HG02798 (cell line): ENCODE results near the gene PEX11G.

Experiments used
- ATAC-seq: cut with Tn5 transposase; IDR thresholded peaks from one replicate; pipeline ENCODE4 v1.9.1; 2021; ENCODE audit warnings: mild to moderate bottlenecking; ENCODE audit not compliant: unreplicated experiment, poor library complexity

Gene PEX11G

GRCh38 chr19:7522072-7522922 is 33.5 kb upstream of the PEX11G start, which contains the start of gene MCOLN1:
Gene MCOLN1 (plus strand): TSS chr19:7522624. CDS start chr19:7522751, 127 bp downstream.
- ATAC-seq = peak; percentile 93

DNA sequence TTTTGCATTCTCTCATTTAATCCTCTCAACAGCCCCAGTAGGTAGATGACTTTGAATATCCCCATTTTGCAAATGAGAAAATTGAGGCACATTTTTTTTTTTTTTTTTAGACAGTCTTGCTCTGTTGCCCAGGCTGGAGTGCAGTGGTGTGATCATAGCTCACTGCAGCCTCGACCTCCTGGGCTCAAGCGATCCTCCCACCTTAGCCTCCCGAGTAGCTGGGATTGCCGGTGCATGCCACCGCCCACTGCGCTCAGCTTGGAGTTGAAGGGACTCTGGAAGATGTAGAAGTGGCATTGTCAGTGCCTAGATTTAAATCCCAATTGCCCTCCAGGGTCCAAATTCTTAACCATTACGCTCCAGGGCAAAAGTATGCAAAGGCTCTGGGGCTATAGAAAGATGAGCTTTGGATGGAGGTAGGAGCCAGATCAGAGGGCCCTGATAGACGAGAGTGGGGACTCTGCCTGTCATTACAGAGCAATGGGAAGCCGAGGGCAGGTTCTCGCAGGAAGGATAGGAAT is 32.8 kb upstream of the PEX11G start:
- ATAC-seq = no peak

DNA sequence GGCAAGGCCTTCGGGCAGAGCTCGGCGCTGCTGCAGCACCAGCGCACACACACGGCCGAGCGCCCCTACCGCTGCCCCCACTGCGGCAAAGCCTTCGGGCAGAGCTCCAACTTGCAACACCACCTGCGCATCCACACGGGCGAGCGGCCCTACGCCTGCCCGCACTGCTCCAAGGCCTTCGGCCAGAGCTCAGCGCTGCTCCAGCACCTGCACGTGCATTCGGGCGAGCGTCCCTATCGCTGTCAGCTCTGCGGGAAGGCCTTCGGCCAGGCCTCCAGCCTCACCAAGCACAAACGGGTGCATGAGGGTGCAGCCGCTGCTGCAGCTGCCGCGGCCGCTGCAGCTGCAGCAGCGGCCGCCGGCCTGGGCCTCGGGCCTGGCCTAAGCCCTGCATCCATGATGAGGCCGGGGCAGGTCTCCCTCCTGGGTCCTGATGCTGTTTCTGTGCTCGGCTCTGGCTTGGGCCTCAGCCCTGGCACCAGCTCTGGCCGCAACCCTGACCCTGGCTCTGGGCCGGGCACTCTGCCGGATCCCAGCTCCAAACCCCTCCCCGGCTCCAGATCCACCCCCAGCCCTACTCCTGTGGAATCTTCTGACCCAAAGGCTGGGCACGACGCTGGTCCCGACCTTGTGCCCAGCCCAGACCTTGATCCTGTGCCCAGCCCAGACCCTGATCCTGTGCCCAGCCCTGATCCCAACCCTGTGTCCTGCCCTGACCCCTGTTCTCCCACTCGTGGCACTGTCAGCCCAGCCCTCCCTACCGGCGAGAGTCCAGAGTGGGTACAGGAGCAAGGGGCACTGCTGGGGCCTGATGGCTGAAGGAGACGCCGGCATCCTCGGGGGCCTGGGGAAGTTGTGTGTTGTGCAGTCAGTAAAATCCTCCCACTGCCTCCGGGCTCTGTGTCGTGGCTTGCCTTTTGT is 31.6 kb upstream of the PEX11G start:
- ATAC-seq = no peak

DNA sequence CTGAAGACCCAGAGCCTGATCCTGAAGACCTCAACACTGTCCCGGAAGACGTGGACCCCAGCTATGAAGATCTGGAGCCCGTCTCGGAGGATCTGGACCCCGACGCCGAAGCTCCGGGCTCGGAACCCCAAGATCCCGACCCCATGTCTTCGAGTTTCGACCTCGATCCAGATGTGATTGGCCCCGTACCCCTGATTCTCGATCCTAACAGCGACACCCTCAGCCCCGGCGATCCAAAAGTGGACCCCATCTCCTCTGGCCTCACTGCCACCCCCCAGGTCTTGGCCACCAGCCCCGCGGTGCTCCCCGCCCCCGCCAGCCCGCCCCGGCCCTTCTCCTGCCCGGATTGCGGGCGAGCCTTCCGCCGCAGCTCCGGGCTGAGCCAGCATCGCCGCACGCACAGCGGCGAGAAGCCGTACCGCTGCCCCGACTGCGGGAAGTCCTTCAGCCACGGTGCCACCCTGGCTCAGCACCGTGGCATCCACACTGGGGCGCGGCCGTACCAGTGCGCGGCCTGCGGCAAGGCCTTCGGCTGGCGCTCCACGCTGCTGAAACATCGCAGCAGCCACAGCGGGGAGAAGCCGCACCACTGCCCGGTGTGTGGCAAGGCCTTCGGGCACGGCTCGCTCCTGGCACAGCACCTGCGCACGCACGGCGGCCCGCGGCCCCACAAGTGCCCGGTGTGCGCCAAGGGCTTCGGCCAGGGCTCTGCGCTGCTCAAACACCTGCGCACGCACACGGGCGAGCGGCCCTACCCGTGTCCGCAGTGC is 30.7 kb upstream of the PEX11G start:
- ATAC-seq = no peak

- no peak for ATAC-seq
These were observed 28.0 kb upstream of the PEX11G start for GRCh38 chr19:7516878-7517277.

DNA sequence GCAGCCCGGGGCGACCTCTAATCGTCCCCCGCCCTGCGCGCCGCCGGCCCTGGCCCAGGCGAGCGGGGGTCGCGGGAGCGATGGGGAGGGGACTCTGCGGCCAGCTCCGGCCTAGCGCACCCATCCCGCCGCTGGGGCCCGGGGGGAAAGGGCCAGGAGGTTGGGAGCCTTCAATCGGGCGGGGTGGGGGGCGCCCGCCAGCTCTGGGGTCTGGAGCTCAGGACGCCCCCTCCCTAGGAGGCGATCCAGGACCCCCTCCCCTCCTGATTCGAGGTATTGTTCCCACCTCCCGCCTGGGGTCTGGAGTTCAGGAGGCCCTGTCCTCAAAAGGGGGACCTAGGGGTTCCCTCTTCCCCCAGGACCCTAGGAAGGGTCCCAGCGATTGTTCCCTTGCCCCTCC is 27.5 kb upstream of the PEX11G start:
- no peak for ATAC-seq

DNA sequence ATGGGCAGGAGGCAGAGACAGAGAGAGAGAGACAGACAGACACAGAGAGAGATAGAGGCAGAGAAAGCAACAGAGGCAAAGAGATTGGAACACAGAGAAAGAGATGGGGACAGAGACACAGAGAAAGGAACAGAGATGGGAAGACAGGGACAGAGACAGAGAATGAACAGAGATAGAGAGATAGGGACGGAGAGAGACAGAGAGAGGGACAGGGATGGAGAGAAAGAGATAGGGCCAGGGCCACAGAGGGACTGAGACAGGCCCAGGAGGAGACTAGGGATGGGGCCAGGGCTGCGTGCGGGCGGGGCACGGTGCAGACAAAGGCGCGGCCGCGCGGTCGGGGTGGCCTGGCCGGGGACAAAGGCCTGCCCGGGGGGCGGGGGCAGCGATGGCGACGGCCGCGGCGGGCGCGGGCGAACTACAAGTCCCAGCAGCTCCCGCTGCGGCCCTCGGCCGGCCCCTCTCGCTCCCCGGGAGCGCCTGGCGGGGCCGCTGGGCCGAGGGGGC is 26.9 kb upstream of the PEX11G start, which contains the start of gene ZNF358:
Gene ZNF358 (plus strand): TSS at position 459 of the 507 bp plus-strand sequence. CDS start 3,140 bp downstream, outside the sequence.
- ATAC-seq = no peak

GRCh38 chr19:7515110-7515644 is 26.3 kb upstream of the PEX11G start:
- ATAC-seq = no peak

DNA sequence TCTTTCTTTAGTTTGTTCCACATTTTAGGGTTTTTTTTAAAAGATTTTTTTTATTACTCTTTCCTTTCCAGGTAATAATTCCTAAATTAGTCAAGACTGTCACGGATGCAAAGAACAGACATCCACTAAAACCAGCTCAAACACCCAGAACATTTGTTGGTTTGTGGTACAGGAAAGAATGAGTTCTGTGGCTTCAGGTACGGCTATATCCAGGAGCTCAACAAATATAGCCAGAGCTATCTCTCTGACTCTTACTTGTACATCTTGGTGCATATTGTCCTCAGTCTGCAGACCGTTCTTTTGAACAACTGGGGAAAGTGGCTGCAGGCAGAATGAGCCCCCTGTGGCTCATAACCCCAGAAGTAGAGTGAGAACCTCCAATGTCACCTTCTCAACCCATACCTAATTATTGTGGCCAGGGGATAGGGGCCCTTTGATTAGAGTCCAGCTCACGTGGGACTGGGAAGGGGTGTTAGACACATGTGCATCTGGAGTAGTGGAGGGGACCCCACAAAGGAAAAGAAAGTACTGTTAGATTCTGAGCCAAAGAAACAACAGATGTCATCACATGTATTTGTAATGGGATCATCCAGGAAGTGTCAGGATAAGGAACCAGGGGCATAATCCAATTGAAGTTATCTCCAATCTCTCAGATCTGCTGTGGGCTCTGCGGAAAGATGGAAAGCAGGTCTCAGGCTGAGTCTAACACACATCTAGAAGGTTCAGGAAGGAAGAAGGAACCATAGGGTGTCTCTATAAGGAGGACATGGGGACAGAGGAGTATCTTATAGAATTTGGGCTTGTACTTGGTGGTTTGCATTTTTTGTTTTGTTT is 25.2 kb upstream of the PEX11G start:
- ATAC-seq = no peak

- no peak for ATAC-seq
These were observed 23.6 kb upstream of the PEX11G start for GRCh38 chr19:7512400-7512851.

DNA sequence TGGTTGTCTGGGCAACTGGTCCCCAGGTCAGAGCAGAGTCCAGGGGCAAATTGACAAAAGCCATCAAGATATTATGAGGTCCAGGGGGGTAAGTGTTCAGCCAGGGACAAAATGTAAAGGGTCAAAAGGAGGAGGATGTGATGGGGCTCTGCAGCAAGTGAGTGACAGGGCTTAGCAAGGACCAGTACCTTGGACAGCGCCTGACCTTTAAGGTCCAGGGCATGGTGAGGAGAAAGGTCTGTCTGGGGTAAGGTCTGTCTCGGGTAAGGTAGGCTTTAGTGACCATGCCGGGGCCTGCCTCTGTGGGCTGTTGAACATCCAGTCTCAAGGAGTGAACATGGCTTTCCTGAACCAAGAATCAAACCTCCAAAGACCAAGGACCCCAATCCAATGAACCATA is 20.8 kb upstream of the PEX11G start:
- ATAC-seq = no peak

DNA sequence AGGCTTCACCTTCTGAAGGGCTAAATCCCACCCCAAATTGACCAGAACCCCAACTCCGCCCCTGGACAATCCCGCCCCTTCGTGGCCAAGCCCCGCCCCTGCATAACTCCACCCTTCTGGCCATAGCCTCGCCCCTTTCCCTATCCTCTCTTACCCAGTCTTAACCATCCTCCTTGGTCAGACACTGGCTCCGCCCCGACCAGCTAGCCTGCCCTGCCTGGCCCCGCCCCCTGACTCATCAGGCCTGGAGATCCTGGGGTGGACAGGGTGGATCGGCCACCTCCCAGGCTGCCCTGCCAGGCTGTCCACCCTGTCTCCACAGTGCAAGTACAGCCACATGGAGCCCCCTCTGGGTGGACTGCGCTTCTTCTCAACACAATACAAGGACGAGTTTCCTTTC is 19.0 kb upstream of the PEX11G start:
- no peak for ATAC-seq

DNA sequence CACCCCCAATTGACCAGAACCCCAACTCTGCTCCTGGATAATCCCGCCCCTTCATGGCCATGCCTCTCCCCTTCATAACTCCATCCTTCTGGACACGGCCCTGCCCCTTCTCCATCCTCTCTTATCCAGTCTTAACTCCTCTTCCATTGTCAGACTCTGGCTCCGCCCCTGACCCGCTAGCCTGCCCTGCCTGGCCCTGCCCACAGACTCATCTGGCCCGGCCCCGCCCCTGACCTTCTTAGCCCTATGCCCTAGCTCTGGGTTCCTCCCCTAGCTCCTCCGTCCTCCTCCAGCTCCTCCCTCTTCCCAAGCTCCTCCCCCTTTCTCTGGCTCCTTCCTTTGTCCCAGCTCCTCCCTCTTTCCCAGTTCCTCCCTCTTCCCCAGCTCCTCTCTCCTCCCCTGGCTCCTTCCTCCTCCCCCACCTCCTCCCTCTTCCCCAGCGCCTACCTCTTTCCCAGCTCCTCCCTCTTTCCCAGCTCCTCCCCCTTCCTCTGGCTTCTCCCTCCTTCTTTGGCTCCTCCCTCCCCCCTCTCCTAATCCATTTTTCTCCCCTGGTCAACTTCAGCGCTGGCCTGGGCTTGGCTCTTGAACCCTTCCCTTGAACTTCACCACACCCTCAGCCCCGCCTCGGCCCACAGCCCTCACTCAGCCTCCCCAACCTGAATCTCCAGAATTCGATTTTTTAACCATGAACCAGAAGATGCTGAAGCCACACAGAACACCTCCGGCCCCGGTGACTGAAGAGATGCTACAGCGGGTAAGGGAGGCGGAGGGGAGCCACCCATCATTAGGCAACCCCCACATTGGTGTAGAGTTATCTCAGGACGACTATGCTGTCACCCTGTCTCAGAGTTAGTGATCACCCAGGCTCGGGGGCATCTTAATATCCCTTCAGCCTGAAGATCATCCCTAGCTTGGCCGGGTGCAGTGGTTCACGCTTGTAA is 17.8 kb upstream of the PEX11G start:
- ATAC-seq = no peak

GRCh38 chr19:7505682-7506384 is 17.0 kb upstream of the PEX11G start:
- ATAC-seq = no peak

DNA sequence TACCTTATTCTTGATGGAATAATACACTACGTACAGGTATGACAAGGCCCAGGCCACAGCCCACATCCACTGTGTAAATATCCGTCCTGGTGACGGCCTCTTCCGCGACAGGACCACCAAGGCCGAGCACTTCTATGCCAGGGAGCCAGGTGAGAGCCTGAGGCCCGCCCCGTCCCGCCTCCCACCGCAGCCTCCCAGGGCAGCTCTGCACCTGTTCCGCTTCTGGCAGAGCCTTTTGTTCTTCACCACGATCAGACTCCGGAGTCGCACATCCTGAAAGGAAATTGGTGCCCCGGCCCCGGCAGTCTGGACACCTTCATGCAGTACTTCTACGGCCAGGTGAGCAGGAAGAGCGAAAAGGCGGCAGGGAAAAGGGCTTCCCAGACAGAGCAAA is 16.4 kb upstream of the PEX11G start:
- ATAC-seq = no peak

GRCh38 chr19:7504684-7505083 is 15.8 kb upstream of the PEX11G start:
- ATAC-seq = no peak

DNA sequence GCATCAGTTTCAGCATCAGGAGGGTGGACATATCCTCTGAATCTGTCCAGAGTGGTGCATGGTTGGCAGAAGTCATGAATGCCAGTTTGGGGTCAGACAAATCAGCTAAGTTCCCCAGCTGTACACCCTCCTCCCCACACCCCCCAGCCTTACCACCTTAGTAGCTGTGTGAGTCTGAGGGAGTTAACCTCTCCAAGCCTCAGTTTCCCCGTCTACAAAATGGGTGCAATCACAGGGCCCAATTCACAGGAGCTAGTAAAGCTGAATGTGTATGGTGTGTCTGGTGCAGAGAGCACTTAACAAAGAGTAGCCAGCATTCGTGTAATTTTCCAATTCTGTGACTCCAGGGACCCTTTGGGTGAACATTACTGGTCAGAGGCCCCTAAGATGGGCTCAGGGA is 13.7 kb upstream of the PEX11G start:
- ATAC-seq = no peak
